ENCODE measurements around the gene QRFP.

Gene QRFP, protein sequence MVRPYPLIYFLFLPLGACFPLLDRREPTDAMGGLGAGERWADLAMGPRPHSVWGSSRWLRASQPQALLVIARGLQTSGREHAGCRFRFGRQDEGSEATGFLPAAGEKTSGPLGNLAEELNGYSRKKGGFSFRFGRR

GRCh38 chr9:130896233-130897014, at the start of gene QRFP:
TSS of gene QRFP (minus strand) at chr9:130896812. CDS start at chr9:130893838, 2,974 bp downstream.
- no peak for DNase-seq (ENCODE audit: low read depth in 2 of 2)

GRCh38 chr9:130945173-130945572, 48.6 kb upstream of the QRFP start:
- DNase-seq (ENCODE audit: low read depth in 2 of 2): no peak

- no peak for DNase-seq (ENCODE audit: low read depth in 2 of 2)
Measured at GRCh38 chr9:130944510-130945058, 48.0 kb upstream of the QRFP start.

- DNase-seq (ENCODE audit: low read depth in 2 of 2): no peak
Measured at GRCh38 chr9:130943777-130944176, 47.2 kb upstream of the QRFP start.

DNA sequence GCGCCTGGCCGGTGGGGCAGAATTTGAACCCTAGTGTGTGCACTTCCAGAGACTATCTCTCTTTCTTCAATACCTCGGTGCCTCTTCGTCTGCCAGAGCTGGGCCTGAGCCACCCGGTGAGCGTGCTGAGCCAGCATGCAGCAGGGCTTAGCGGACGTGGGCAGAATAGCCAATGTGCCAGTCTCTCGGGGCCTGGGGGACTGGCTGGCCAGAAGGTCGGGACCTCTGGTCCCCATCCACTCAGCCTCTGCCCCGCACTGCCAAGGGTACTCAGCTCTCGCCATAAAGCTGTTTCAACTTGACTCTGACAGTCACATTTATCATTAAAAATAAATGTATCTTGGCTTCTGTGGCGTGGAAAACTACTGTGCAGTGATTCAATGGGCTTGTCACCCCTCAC, 46.6 kb upstream of the QRFP start:
- no peak for DNase-seq (ENCODE audit: low read depth in 2 of 2)

GRCh38 chr9:130942679-130943078, 46.1 kb upstream of the QRFP start:
- DNase-seq (ENCODE audit: low read depth in 2 of 2): no peak

- no peak for DNase-seq (ENCODE audit: low read depth in 2 of 2)
Measured at GRCh38 chr9:130942084-130942483, 45.5 kb upstream of the QRFP start.

DNA sequence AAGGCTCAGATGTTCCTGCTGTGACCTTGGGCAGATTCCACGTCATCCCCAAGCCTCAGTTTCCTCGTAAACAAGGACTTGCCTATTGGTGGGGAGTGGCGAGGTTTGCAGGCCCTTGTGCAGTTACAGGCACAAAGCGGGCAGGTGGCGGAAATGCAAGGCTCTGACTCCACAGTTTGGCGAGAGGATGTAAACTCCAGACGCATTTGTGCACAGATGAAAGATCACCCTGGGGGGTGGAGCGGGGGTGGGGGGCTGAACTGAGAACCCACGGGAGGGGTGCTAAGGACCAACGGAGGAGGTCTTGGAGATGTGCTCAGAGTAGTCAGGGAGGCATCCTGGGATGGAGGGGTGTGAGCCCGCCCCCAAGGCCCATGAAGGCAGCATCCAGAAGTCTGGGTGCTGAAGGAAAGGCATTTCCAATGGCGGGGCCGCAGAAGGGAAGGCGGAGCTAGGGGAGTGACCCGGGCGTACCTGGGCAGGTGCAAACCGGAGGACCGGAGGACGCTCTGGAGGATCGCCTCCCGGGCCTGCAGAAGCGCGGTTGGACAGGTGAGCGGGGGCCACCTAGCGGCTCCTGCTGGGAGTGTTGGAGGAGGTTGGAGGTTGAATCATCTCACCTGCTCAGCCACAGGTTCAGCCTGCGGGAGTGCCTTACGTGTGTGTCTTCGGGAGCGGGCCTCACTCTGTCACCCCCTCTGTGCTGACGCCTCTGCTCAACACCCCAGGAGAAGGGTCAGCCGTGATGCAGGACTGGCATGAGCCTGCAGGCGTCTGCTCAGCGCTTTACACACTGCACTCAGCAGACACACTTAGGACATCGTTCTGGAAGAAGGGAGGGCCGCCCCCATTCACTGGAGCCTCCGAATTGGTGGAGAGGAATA, 44.3 kb upstream of the QRFP start:
- no peak for DNase-seq (ENCODE audit: low read depth in 2 of 2)

- no peak for DNase-seq (ENCODE audit: low read depth in 2 of 2)
Measured at GRCh38 chr9:130940027-130940549, 43.5 kb upstream of the QRFP start.

DNA sequence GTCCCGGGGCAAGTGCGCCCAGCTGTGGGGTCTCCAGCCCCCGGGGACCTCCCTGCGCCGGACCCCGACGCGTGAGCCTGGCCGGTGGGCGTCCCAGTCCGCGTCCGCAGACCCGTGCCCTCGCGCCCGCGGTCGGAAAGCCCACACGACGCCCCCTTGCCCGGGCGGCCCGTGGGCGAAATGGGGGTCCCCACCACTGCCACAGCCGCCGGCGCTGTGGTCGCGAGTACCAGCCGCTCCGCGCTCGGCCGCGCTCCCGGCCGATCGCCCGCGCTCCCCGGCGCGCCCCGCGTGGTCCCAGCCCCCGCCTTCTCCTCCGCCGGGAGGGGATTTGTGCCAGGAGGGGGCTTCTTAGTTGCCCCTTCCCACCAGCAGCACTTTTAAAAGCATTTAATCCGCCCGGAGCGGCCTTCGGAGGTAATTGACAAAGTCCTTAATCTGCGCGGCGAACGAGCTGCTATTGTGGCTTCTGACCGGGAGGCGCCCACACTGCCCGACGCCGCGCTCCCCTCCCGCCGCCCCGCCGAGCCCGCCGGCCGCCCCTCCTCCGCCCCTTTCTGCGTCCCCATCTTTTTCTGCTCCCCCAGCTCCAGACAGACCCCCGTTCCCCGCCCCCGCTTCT, 42.9 kb upstream of the QRFP start:
- no peak for DNase-seq (ENCODE audit: low read depth in 2 of 2)

GRCh38 chr9:130938652-130939404, 42.2 kb upstream of the QRFP start, which contains the start of gene FIBCD1:
TSS of gene FIBCD1 (minus strand) at chr9:130939247. CDS start at chr9:130938607, 640 bp downstream.
- DNase-seq (ENCODE audit: low read depth in 2 of 2): no peak

GRCh38 chr9:130938184-130938651, 41.6 kb upstream of the QRFP start:
- DNase-seq (ENCODE audit: low read depth in 2 of 2): no peak

- no peak for DNase-seq (ENCODE audit: low read depth in 2 of 2)
Measured at GRCh38 chr9:130937146-130938076, 40.8 kb upstream of the QRFP start.

DNA sequence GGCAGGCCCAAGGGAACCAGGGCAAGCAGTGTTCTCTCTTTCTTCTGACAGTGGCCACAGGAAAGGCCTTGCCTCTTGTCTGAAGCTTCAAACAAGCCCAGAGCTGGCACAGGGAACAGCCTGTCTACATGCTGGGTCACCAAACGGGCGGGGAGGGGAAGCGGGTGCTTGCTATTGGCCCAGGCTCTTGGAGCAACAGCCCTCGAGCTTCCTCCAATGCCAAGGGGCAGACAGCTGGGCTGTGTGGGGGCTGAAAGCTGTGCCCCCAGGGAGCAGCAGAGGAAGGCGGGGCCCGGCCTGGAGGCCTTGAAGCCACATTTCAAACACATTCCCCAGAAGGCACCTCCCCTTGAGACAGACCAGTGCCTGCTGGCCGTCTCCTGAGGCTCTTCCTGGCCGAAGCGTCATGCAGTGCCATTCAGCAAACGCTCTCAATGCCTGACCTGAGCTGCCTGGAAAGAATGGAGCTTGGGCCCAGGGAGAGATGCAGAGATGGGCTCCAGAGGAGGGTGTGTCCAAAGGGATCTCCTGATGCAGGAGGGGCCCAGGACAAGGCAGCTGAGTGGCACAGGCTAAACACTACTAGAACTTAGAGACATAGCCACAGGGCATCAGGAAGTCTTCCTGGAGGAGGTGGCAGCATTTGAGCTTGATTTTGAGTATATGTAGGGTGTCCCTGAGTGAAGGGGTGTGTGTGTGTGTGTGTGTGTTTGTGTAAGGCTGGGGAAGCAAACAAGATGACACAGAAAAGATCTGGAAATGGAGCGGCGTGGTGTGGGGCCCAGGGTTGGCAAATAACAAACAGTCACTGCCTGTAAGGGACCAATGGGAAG, 39.9 kb upstream of the QRFP start:
- DNase-seq (ENCODE audit: low read depth in 2 of 2): no peak

DNA sequence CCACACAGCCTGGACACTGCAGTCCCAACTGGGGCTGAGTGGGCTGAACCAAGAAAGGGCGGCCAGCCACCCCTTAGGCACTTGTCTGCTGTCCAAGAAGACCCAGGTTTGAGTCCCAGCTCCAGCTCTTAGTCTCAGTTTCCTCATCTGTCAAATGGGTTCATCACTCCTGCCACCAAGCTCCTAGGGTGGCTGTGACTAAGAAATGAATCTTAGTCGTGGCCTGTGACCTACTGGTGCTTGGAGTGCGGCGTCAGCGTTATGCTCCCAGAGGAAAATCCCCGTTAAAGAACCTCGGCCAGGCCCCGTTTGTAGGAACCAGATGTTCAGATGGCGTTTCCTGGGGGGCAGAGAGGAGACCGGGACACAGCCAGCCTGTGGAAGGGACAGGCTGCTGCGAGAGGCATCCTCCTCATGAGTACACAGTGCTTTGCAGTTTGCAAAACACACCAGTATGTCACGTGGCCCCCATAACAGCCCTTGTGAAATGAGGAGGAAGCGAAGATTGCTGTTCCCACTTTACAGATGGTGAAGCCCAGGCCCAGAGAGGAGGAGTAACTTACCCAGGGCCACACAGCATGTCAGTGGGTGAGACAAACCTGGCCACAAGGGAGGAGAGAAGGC, 39.1 kb upstream of the QRFP start:
- no peak for DNase-seq (ENCODE audit: low read depth in 2 of 2)

GRCh38 chr9:130934702-130935647, 38.4 kb upstream of the QRFP start:
- DNase-seq (ENCODE audit: low read depth in 2 of 2): no peak

GRCh38 chr9:130934246-130934645, 37.6 kb upstream of the QRFP start:
- no peak for DNase-seq (ENCODE audit: low read depth in 2 of 2)

Data from fibroblast of skin of left biceps (primary cell).